ENCODE measurements around the gene TMEM130. TPM values are rescaled to one million over a fixed set of nuclear protein-coding genes. Genes with fewer than 3 reads are reported as not detected.

Gene TMEM130
- total and polyA plus RNA-seq, 4 donors, result not detected

- 87% methylated on average over 2 of the region's 2 CpGs for WGBS
Observed at GRCh38 chr7:98802781-98803110, 67.1 kb downstream of the TMEM130 start.

More at GRCh38 chr7:98802781-98803110, 67.1 kb downstream of the TMEM130 start:
- Histone ChIP-seq H3K27me3 (ENCODE audit: control insufficient read depth in 4 of 4, insufficient read depth in 4 of 4, low read length in 3 of 4) (no peaks in the 10 kb centered on the region), H3K9ac (ENCODE audit: low read depth in 1 of 2, low read length in 2 of 2) (no peak overlapping the region), H3K36me3 (ENCODE audit: control insufficient read depth in 4 of 4, insufficient read depth in 3 of 4, low read depth in 1 of 4, low read length in 3 of 4) (no peaks in the 10 kb centered on the region), H3K4me3 (ENCODE audit: low read depth in 1 of 3, low read length in 3 of 3) (no peak overlapping the region), H3K4me1 (ENCODE audit: control insufficient read depth in 4 of 4, insufficient read depth in 4 of 4, low read length in 3 of 4) (no peaks in the 10 kb centered on the region), H3K9me3 (ENCODE audit: control insufficient read depth in 4 of 4, low read length in 3 of 4) (peaks cover 0 to 9% (median 6%) of the 10 kb centered on the region in 4 donors), H3K27ac (ENCODE audit: low read depth in 1 of 2, low read length in 2 of 2) (no peak overlapping the region)
- no peak for DNase-seq (ENCODE audit: low spot score)
- no peak for TF ChIP-seq EGR1 (IDR thresholded peaks at IDR 0.05; ENCODE audit: low read depth in 2 of 2)
- no peak for TF ChIP-seq GABPA (IDR thresholded peaks at IDR 0.05 in 1 of 2, conservative IDR thresholded peaks at IDR 0.05 in 1 of 2)
- no peak for TF ChIP-seq REST (IDR thresholded peaks at IDR 0.05)
- no peak for TF ChIP-seq ATF3 (IDR thresholded peaks at IDR 0.05)
- no peak for TF ChIP-seq FOXA1 (IDR thresholded peaks at IDR 0.05)
- no peak for TF ChIP-seq SP1 (IDR thresholded peaks at IDR 0.05)
- no peak for TF ChIP-seq FOXA2 (IDR thresholded peaks at IDR 0.05)
- no peak for TF ChIP-seq YY1 (IDR thresholded peaks at IDR 0.05)
- no peak for TF ChIP-seq HNF4A (conservative IDR thresholded peaks at IDR 0.05)
- no peak for TF ChIP-seq JUND (IDR thresholded peaks at IDR 0.05)
- no peak for TF ChIP-seq HNF4G (IDR thresholded peaks at IDR 0.05)
- TF ChIP-seq NR2F2 (IDR thresholded peaks at IDR 0.05), result no peak
- no peak for TF ChIP-seq CTCF (IDR thresholded peaks at IDR 0.05; ENCODE audit: low read depth, low read length, missing input control)
- no peak for TF ChIP-seq TAF1 (conservative IDR thresholded peaks at IDR 0.05)
- no peak for TF ChIP-seq RAD21 (IDR thresholded peaks at IDR 0.05)
- no peak for TF ChIP-seq ZBTB33 (IDR thresholded peaks at IDR 0.05)

Data from liver (tissue), 9 donors.